Measurements from ENCODE around the gene WDR26.

DNA sequence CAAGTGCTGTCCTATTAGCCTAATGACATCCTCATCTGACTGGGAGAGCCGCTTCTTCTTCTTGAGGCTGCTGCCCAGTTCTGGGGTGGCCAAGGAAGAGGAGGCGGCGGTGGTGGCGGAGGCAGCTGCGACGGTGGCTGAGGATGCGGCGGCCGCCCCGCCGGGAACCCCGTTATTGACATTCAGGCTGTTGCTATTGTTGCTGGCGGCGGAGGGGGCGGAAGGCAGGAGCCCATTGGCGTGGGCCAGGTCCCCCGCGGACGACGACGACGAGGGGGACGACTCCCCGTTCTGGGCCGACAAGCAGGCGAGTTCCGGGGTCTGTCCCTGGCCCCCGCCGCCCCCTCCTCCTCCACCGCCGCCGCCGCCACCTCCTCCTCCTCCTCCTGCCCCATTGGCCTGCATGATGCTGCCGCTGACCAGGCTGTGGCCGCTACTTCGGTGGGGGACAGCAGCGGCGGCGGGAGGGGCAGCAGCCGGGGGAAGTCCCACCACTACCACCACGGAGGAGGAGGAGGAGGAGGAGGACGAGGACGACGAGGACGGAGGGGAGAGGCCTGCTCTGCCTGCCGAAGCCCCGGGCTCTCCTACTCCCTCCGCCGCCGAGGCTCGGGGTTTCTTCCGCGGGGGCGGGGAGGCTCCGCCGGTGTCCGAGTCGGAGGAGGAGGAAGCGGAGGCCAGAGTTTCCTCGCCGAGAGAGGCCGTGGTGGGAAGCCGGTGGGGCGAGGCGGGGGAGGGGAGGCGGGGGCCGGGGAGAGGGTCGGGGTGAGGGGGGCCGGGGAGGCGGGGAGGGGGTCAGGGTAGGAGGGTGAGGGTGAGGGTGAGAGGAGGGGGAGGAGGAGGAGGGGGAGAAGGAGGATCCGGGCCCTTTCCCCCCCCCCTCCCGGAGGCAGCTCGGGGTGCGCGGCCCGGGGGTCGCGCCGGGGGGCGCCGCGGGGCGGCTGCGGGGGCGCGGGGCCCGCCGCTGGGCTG is 610 bp downstream of the WDR26 start:
- no peak for TF ChIP-seq GATA3 (IDR thresholded peaks at IDR 0.05; ENCODE audit: low read depth, low read length)
- no peak for TF ChIP-seq GATA2 (IDR thresholded peaks at IDR 0.05; ENCODE audit: low read depth, low read length)
